ENCODE results near the gene TMEM135. TPM values are rescaled to one million over a fixed set of nuclear protein-coding genes. Genes with fewer than 3 reads are reported as not detected.

The TMEM135 gene
- total RNA-seq, 1 donor from 2014 or later, result 38.1 TPM

DNA sequence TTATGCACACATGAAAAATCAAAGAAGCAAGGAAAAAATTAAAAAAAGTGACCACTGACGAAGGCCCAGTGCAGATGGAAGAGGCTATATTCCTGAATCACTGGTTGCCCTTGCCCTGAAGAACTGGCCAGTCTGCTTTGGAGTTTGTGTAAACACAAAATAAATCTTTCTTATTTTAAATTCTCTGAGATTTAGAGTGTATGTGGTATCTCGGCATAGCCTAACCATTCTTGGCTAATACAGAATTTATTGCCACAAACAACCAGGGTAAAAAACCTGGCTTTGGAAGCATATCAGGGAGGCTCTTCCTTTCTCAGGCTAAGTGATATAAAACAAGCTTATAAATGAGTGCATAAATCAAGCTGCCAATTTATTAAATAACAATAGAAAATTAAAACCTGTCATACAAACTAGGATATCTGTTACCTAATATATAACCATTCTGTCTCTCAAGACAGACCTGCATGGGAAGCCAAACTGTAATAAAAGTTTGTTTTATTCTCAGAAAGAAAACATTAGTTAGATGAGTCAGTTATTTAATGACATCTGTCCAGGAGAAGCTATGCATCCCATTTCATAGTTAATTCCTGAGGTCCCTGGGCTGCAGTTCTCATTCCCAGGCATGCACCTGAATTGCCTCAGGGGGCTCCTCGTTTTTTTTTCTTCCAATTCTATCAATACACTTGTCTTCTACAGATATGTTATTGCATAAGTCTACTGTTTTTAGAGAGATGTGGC is 6.1 kb upstream of the TMEM135 start:
- Mint-ChIP-seq H3K27ac (ENCODE audit: unreplicated experiment) (no peak overlapping the region), H3K4me1 (ENCODE audit: low read depth, unreplicated experiment) (no peaks in the 10 kb centered on the region), H3K36me3 (ENCODE audit: unreplicated experiment) (no peaks in the 10 kb centered on the region), H3K27me3 (ENCODE audit: unreplicated experiment) (no peaks in the 10 kb centered on the region), H3K4me3 (ENCODE audit: unreplicated experiment) (no peak overlapping the region), H3K9me3 (ENCODE audit: unreplicated experiment) (peaks cover 1% of the 10 kb centered on the region)
- TF ChIP-seq, protein P1, sequence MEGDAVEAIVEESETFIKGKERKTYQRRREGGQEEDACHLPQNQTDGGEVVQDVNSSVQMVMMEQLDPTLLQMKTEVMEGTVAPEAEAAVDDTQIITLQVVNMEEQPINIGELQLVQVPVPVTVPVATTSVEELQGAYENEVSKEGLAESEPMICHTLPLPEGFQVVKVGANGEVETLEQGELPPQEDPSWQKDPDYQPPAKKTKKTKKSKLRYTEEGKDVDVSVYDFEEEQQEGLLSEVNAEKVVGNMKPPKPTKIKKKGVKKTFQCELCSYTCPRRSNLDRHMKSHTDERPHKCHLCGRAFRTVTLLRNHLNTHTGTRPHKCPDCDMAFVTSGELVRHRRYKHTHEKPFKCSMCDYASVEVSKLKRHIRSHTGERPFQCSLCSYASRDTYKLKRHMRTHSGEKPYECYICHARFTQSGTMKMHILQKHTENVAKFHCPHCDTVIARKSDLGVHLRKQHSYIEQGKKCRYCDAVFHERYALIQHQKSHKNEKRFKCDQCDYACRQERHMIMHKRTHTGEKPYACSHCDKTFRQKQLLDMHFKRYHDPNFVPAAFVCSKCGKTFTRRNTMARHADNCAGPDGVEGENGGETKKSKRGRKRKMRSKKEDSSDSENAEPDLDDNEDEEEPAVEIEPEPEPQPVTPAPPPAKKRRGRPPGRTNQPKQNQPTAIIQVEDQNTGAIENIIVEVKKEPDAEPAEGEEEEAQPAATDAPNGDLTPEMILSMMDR (IDR thresholded peaks at IDR 0.05; ENCODE audit: partially characterized antibody, unreplicated experiment), result no peak
- no peak for DNase-seq

DNA sequence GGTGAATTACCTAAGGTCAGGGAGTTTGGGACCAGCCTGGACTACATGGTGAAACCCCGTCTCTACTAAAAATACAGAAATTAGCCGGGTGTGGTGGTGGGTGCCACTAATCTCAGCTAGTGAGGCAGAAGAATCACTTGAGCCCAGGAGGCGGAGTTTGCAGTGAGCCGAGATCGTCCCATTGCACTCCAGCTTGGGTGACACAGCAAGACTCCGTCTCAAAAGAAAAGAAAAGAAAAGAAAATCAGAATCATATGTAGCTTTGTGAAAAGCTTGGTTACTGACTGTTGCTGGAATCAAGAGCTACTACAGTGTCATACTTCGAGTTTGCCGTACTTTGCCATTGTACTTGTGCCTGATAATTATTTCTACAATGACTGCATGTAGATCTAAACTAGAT is 4.2 kb upstream of the TMEM135 start:
- Mint-ChIP-seq H3K27me3 (ENCODE audit: unreplicated experiment) (peaks cover 2% of the 10 kb centered on the region), H3K4me1 (ENCODE audit: low read depth, unreplicated experiment) (peaks cover 6% of the 10 kb centered on the region), H3K36me3 (ENCODE audit: unreplicated experiment) (no peaks in the 10 kb centered on the region), H3K4me3 (ENCODE audit: unreplicated experiment) (no peak overlapping the region), H3K27ac (ENCODE audit: unreplicated experiment) (no peak overlapping the region), H3K9me3 (ENCODE audit: unreplicated experiment) (peaks cover 1% of the 10 kb centered on the region)
- DNase-seq, result no peak
- TF ChIP-seq, protein P1 (IDR thresholded peaks at IDR 0.05; ENCODE audit: partially characterized antibody, unreplicated experiment), result no peak

DNA sequence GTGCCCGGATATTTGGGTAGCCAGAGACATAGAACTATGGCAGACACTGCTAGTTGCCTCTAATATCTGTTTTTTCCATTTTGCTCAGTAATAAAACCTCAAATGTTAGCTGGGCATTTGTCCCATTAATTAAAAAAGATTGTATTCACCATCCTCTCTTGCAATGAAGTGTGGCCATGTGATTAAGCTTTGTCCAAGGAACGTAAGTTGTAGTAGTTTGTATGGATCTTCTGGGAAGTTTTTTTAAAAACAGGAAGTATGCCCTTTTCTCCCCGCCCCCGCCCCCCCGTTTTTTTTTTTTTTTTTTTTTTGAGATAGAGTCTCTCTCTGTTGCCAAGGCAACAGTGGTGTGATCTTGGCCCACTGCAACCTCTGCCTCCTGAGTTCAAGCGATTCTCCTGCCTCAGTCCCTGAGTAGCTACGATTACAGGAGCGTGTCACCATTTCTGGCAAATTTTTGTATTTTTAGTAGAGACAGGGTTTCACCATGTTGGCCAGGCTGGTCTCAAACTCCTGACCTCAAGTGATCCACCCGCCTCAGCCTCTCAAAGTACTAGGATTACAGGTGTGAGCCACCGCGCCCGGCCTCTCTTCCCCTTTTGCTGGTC is 1.7 kb upstream of the TMEM135 start:
- peaks cover 17% of the 10 kb centered on the region for H3K4me1 Mint-ChIP-seq (ENCODE audit: low read depth, unreplicated experiment)
- TF ChIP-seq, protein P1 (IDR thresholded peaks at IDR 0.05; ENCODE audit: partially characterized antibody, unreplicated experiment), result no peak
- peaks cover 1% of the 10 kb centered on the region for H3K9me3 Mint-ChIP-seq (ENCODE audit: unreplicated experiment)

DNA sequence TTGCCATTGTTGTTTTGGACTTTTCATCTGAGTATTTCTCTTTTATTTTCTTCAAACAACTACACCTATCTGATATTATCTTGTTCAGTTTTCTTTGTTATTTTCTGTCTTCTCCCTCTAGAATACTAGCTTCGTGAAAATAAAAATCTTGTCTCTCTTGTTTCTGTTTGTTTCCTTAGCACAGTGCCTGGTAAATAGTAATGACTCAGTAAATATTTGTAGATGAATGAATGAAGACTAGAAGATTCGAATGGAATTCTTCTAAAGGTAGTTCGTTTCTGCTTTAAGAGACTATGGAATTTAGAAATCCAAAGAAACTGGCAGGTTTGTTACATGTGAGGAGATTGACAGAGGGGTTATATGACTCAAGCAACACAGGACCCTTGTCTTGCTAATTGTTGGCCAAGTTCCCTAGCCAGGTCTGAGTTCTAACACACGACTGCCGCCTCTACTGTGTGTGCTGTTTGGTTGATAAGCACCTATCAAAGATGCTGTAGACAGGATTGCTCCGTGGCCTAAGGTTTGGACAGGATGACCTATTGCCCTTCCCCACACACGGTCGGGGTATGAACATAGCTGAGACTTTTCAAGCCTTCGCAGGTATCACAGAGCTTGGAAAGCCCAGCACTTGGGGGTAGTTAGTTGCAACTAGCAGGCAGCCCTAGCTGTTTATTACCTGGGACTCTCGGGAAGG is 831 bp upstream of the TMEM135 start:
- H3K4me3 Mint-ChIP-seq (ENCODE audit: unreplicated experiment), result peak overlapping the region; percentile 86
- H3K4me1 Mint-ChIP-seq (ENCODE audit: low read depth, unreplicated experiment), result peaks cover 17% of the 10 kb centered on the region
- H3K27ac Mint-ChIP-seq (ENCODE audit: unreplicated experiment), result peak overlapping the region; percentile 75
- H3K36me3 Mint-ChIP-seq (ENCODE audit: unreplicated experiment), result no peaks in the 10 kb centered on the region
- peak; percentile 19 for DNase-seq
- H3K9me3 Mint-ChIP-seq (ENCODE audit: unreplicated experiment), result peaks cover 1% of the 10 kb centered on the region
- TF ChIP-seq, protein P1 (IDR thresholded peaks at IDR 0.05; ENCODE audit: partially characterized antibody, unreplicated experiment), result no peak
- peaks cover 2% of the 10 kb centered on the region for H3K27me3 Mint-ChIP-seq (ENCODE audit: unreplicated experiment)

More for the DNA sequence above, 1.7 kb upstream of the TMEM135 start:
- Mint-ChIP-seq H3K4me3 (ENCODE audit: unreplicated experiment) (no peak overlapping the region), H3K36me3 (ENCODE audit: unreplicated experiment) (no peaks in the 10 kb centered on the region), H3K27me3 (ENCODE audit: unreplicated experiment) (peaks cover 2% of the 10 kb centered on the region), H3K27ac (ENCODE audit: unreplicated experiment) (no peak overlapping the region)
- DNase-seq, result no peak
